ENCODE data around the gene FERMT2. TPM values are rescaled to one million over a fixed set of nuclear protein-coding genes. Genes with fewer than 3 reads are reported as not detected.

FERMT2 gene
- total RNA-seq, 1 donor from 2014 or later = 166 TPM

GRCh38 chr14:52835122-52835903 is 115.5 kb downstream of the FERMT2 start:
- Histone ChIP-seq H3K4me3 (no peak overlapping the region), H3K4me1 (peaks cover 35% of the 10 kb centered on the region), H3F3A (ENCODE audit: low read depth) (peaks cover 41% of the 10 kb centered on the region), H4K20me1 (ENCODE audit: low read depth) (no peaks in the 10 kb centered on the region), H3K9ac (no peak overlapping the region), H2AFZ (replicated peaks) (no peak overlapping the region), H3K27me3 (no peaks in the 10 kb centered on the region), H3K9me3 (ENCODE audit: low read depth) (no peaks in the 10 kb centered on the region), H3K36me3 (no peaks in the 10 kb centered on the region), H3K79me2 (ENCODE audit: low read depth) (no peaks in the 10 kb centered on the region), H3K27ac (peak overlapping the region; percentile 2), H3K4me2 (peak overlapping the region; percentile 33)
- TF ChIP-seq EZH2phosphoT487 (IDR thresholded peaks at IDR 0.05) = no peak
- TF ChIP-seq CTCF (IDR thresholded peaks at IDR 0.05) = no peak
- no peak for TF ChIP-seq EZH2 (IDR thresholded peaks at IDR 0.05)
- no peaks in the 10 kb centered on the region for H3K36me3 Mint-ChIP-seq
- H3K9me3 Mint-ChIP-seq = peaks cover 18% of the 10 kb centered on the region
- H3K4me3 Mint-ChIP-seq = no peak overlapping the region
- peaks cover 3% of the 10 kb centered on the region for H3K27me3 Mint-ChIP-seq (ENCODE audit: insufficient read depth, low read depth)
- peaks cover 27% of the 10 kb centered on the region for H3K4me1 Mint-ChIP-seq
- DNase-seq (ENCODE audit: low spot score) = peak; percentile 39
- peak overlapping the region; percentile 93 for H3K27ac Mint-ChIP-seq

GRCh38 chr14:52834440-52834842 is 116.4 kb downstream of the FERMT2 start:
- no peak for TF ChIP-seq EZH2phosphoT487 (IDR thresholded peaks at IDR 0.05)
- no peak for TF ChIP-seq EZH2 (IDR thresholded peaks at IDR 0.05)
- TF ChIP-seq CTCF (IDR thresholded peaks at IDR 0.05) = no peak
- Histone ChIP-seq H4K20me1 (ENCODE audit: low read depth) (no peaks in the 10 kb centered on the region), H3K4me2 (peak overlapping the region; percentile 33), H3K4me1 (peaks cover 37% of the 10 kb centered on the region), H3K79me2 (ENCODE audit: low read depth) (no peaks in the 10 kb centered on the region), H3F3A (ENCODE audit: low read depth) (peaks cover 41% of the 10 kb centered on the region), H2AFZ (replicated peaks) (no peak overlapping the region), H3K36me3 (no peaks in the 10 kb centered on the region), H3K27me3 (no peaks in the 10 kb centered on the region), H3K9me3 (ENCODE audit: low read depth) (no peaks in the 10 kb centered on the region), H3K4me3 (no peak overlapping the region), H3K27ac (peak overlapping the region; percentile 38), H3K9ac (no peak overlapping the region)
- peaks cover 13% of the 10 kb centered on the region for H3K9me3 Mint-ChIP-seq
- H3K4me1 Mint-ChIP-seq = peaks cover 31% of the 10 kb centered on the region
- no peaks in the 10 kb centered on the region for H3K36me3 Mint-ChIP-seq
- H3K27me3 Mint-ChIP-seq (ENCODE audit: insufficient read depth, low read depth) = peaks cover 3% of the 10 kb centered on the region
- no peak overlapping the region for H3K4me3 Mint-ChIP-seq
- H3K27ac Mint-ChIP-seq = no peak overlapping the region
- DNase-seq (ENCODE audit: low spot score) = no peak

GRCh38 chr14:52833891-52834290 is 117.0 kb downstream of the FERMT2 start:
- peaks cover 3% of the 10 kb centered on the region for H3K27me3 Mint-ChIP-seq (ENCODE audit: insufficient read depth, low read depth)
- H3K9ac ChIP-seq = no peak overlapping the region
- no peak for DNase-seq (ENCODE audit: low spot score)
- peaks cover 34% of the 10 kb centered on the region for H3K4me1 Mint-ChIP-seq
- no peaks in the 10 kb centered on the region for H3K79me2 ChIP-seq (ENCODE audit: low read depth)
- no peaks in the 10 kb centered on the region for H3K36me3 ChIP-seq
- no peak overlapping the region for H3K4me3 Mint-ChIP-seq
- H3K27ac Mint-ChIP-seq = no peak overlapping the region
- H3K27ac ChIP-seq = peak overlapping the region; percentile 38
- no peaks in the 10 kb centered on the region for H3K9me3 ChIP-seq (ENCODE audit: low read depth)
- peaks cover 13% of the 10 kb centered on the region for H3K9me3 Mint-ChIP-seq
- no peaks in the 10 kb centered on the region for H3K27me3 ChIP-seq
- H3K36me3 Mint-ChIP-seq = no peaks in the 10 kb centered on the region
- H3K4me3 ChIP-seq = no peak overlapping the region
- TF ChIP-seq EZH2 (IDR thresholded peaks at IDR 0.05) (no peak), EZH2phosphoT487 (IDR thresholded peaks at IDR 0.05) (no peak), CTCF (IDR thresholded peaks at IDR 0.05) (no peak)
- H3K4me2 ChIP-seq = no peak overlapping the region
- peaks cover 42% of the 10 kb centered on the region for H3K4me1 ChIP-seq
- H2AFZ ChIP-seq (replicated peaks) = no peak overlapping the region
- no peaks in the 10 kb centered on the region for H4K20me1 ChIP-seq (ENCODE audit: low read depth)
- H3F3A ChIP-seq (ENCODE audit: low read depth) = peaks cover 41% of the 10 kb centered on the region

Data from neural progenitor cell (in vitro differentiated cells).